GM19467 (cell line): ENCODE data around the gene DNAH6.
"Not testable (repeated sequence)": the region's sequence is repeated elsewhere in the genome, so short reads cannot be mapped to it uniquely, and the experiment has no call there.

ENCODE experiments used
- ATAC-seq: cut with Tn5 transposase; IDR thresholded peaks from one replicate; pipeline ENCODE4 v1.9.1; 2021; ENCODE audit warnings: mild to moderate bottlenecking, moderate library complexity; ENCODE audit not compliant: unreplicated experiment

Gene DNAH6

GRCh38 chr2:84858937-84859336, 342.6 kb downstream of the DNAH6 start:
- ATAC-seq: no peak

DNA sequence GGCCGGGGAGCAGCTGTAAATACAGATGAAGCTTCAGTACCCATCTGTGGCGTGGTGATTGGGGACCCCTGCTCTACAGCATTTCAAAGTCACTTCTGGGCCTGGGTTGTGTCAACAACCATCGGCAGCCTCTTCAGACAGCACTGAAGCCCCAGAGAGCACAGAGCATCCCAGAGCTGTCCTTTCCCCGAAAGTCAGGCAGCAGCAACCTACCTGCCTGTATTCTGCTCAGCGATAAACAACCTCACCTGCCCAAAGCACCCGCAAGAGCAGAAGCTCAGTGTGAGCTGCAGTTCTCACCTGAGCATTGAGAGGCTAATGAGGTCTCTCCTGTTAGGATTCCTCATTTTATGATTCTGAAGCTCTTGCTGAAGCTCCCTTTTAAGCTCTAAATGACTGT, 345.2 kb downstream of the DNAH6 start:
- no peak for ATAC-seq

- no peak for ATAC-seq
These were observed 345.7 kb downstream of the DNAH6 start for GRCh38 chr2:84862006-84862405.

GRCh38 chr2:84865181-84865783, 349.0 kb downstream of the DNAH6 start:
- no peak for ATAC-seq

GRCh38 chr2:84866122-84866521, 349.8 kb downstream of the DNAH6 start:
- no peak for ATAC-seq

- not testable (repeated sequence) for ATAC-seq
These were observed 352.0 kb downstream of the DNAH6 start for GRCh38 chr2:84868327-84868726.
